ENCODE results near the gene GABPB1.

GABPB1 gene

DNA sequence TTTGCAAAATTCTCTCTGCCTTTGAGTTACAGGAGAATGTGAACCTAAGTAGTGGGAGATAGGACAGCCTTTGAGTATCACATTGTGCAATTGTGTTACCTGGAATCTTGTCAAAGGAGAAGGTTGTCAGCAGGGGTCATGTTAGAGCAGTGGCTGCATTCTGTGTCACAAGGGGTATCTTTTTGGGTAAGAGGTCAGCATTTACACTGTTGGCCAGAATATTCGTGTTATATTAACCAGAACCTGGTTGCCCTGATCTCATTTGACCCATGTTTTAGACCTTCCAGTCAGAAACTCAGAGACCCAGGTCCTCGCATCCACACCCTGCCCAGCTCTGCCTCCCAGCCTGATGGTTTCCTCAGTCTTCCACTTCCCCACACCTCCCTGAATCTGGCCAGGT is 116.7 kb downstream of the GABPB1 start:
- Histone ChIP-seq H3K4me3 (ENCODE audit: low read length) (no peak overlapping the region), H3K4me1 (ENCODE audit: insufficient read depth, low read length) (no peaks in the 10 kb centered on the region), H3K36me3 (ENCODE audit: insufficient read depth, low read length) (no peaks in the 10 kb centered on the region), H3K27me3 (ENCODE audit: insufficient read depth, low read length) (no peaks in the 10 kb centered on the region), H3K27ac (ENCODE audit: low read depth, low read length) (no peak overlapping the region), H3K9me3 (ENCODE audit: insufficient read depth, low read depth, low read length) (no peaks in the 10 kb centered on the region), H3K9ac (ENCODE audit: low read depth, low read length) (no peak overlapping the region)
- WGBS: 89% methylated on average over 2 of the region's 2 CpGs

DNA sequence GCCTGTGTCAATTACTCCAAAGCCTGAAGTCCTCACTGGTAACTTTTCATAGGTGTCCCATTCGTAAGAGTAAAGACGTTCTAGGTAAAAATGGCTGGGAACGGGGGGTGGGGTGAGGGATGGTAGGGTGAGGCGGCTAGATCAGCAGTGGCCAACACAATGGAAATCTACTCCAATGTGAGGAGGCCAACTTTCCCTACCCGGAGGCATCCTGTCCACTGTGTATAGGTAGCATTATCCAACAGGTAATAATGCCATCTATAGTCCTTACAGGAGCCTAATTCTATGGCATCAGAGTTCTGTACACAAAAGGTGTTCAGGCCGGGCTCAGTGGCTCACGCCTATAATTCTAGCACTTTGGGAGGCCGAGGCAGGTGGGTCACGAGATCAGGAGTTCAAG is 118.6 kb downstream of the GABPB1 start:
- 96% methylated on average over 9 of the region's 9 CpGs for WGBS

DNA sequence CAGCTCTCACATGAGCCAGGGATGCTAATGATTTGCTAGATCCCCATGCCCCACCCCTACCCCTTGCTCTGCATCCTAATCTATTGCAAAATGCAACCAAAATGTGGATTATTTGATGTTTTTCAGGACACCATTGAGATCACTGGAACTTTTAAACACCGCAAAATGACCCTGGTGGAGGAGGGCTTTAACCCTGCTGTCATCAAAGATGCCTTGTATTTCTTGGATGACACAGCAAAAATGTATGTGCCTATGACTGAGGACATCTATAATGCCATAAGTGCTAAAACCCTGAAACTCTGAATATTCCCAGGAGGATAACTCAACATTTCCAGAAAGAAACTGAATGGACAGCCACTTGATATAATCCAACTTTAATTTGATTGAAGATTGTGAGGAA is 119.2 kb downstream of the GABPB1 start:
- no peaks in the 10 kb centered on the region for H3K4me1 ChIP-seq (ENCODE audit: insufficient read depth, low read length)
- H3K4me3 ChIP-seq (ENCODE audit: low read length): no peak overlapping the region
- 96% methylated on average over 1 of the region's 1 CpG for WGBS
- no peaks in the 10 kb centered on the region for H3K27me3 ChIP-seq (ENCODE audit: insufficient read depth, low read length)
- no peak overlapping the region for H3K9ac ChIP-seq (ENCODE audit: low read depth, low read length)
- no peak overlapping the region for H3K27ac ChIP-seq (ENCODE audit: low read depth, low read length)
- H3K36me3 ChIP-seq (ENCODE audit: insufficient read depth, low read length): no peaks in the 10 kb centered on the region
- H3K9me3 ChIP-seq (ENCODE audit: insufficient read depth, low read depth, low read length): no peaks in the 10 kb centered on the region

More for the DNA sequence above, 118.6 kb downstream of the GABPB1 start:
- Histone ChIP-seq H3K9me3 (ENCODE audit: insufficient read depth, low read depth, low read length) (no peaks in the 10 kb centered on the region), H3K4me3 (ENCODE audit: low read length) (no peak overlapping the region), H3K27ac (ENCODE audit: low read depth, low read length) (no peak overlapping the region), H3K27me3 (ENCODE audit: insufficient read depth, low read length) (no peaks in the 10 kb centered on the region), H3K9ac (ENCODE audit: low read depth, low read length) (no peak overlapping the region), H3K36me3 (ENCODE audit: insufficient read depth, low read length) (no peaks in the 10 kb centered on the region), H3K4me1 (ENCODE audit: insufficient read depth, low read length) (no peaks in the 10 kb centered on the region)

DNA sequence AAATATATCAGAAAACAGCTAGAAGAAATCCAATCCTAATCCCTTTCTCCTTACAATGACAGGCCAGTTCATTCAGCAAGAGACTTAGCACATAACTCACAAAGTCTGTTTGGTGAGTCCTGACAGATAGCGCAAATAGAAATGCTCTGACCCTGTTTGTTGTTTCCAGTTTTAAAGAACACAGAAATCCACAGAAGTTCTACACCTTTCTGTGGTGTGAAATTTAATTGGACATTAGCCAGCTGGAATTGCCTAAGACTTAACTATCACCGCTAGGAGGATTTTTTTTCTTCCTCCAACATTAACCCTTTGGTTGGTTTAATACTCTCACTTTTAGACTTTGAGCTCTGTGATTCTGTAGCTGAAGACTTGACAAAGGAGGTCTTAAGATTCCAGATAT is 120.2 kb downstream of the GABPB1 start:
- Histone ChIP-seq H3K9ac (ENCODE audit: low read depth, low read length) (no peak overlapping the region), H3K27ac (ENCODE audit: low read depth, low read length) (no peak overlapping the region), H3K9me3 (ENCODE audit: insufficient read depth, low read depth, low read length) (no peaks in the 10 kb centered on the region), H3K27me3 (ENCODE audit: insufficient read depth, low read length) (no peaks in the 10 kb centered on the region), H3K4me3 (ENCODE audit: low read length) (no peak overlapping the region), H3K4me1 (ENCODE audit: insufficient read depth, low read length) (no peaks in the 10 kb centered on the region), H3K36me3 (ENCODE audit: insufficient read depth, low read length) (no peaks in the 10 kb centered on the region)
- 100% methylated on average over 1 of the region's 2 CpGs for WGBS

DNA sequence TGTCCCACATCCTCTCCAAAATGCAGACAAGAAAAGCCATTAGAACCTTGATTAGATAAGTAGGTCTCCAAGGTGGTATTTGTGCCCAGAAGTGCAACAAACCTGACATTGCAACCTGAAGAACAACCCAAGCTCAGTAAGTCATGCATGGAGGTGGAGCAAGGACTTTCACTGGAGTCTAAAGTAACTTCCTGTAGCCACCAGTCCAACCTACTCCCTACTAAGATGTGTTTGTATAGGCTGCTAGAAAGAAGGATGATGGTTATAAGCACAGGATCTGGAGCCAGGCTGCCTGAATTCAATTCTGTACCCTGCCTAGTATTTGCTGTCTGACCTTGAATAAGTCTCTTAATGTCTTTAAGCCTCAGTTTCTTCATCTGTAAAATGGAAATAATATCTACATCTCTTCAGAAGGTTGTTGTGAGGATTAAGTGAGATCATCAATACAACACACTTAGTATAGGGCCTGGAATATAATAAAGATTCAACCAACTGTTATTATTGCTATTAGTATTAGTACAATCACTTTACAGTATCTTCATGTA is 121.7 kb downstream of the GABPB1 start:
- Histone ChIP-seq H3K27me3 (ENCODE audit: insufficient read depth, low read length) (no peaks in the 10 kb centered on the region), H3K27ac (ENCODE audit: low read depth, low read length) (no peak overlapping the region), H3K4me3 (ENCODE audit: low read length) (no peak overlapping the region), H3K36me3 (ENCODE audit: insufficient read depth, low read length) (no peaks in the 10 kb centered on the region), H3K9me3 (ENCODE audit: insufficient read depth, low read depth, low read length) (no peaks in the 10 kb centered on the region), H3K4me1 (ENCODE audit: insufficient read depth, low read length) (no peaks in the 10 kb centered on the region), H3K9ac (ENCODE audit: low read depth, low read length) (no peak overlapping the region)

DNA sequence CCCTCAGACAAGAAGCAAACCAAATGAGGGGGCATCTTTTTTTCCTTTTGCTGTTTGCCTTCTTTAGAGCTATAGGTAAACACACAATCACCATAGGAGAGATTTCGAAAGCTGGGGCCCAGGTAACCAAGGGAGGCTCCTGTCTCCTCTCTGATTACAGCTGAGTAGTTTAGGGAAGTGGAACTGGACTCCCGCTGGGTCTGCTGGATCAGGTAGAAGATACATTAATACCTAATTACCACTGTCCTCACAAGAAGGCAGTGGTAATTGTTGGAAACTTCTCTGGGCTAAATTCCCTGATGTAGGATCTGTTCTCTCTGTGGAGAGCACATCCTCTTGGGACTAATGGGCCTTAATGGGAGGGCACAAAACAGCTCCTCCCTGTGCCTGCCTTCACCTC is 122.2 kb downstream of the GABPB1 start:
- Histone ChIP-seq H3K36me3 (ENCODE audit: insufficient read depth, low read length) (no peaks in the 10 kb centered on the region), H3K9ac (ENCODE audit: low read depth, low read length) (no peak overlapping the region), H3K27ac (ENCODE audit: low read depth, low read length) (no peak overlapping the region), H3K27me3 (ENCODE audit: insufficient read depth, low read length) (no peaks in the 10 kb centered on the region), H3K4me3 (ENCODE audit: low read length) (no peak overlapping the region), H3K9me3 (ENCODE audit: insufficient read depth, low read depth, low read length) (no peaks in the 10 kb centered on the region), H3K4me1 (ENCODE audit: insufficient read depth, low read length) (no peaks in the 10 kb centered on the region)
- no CpG with 5 or more reads among the region's 2 CpGs for WGBS

DNA sequence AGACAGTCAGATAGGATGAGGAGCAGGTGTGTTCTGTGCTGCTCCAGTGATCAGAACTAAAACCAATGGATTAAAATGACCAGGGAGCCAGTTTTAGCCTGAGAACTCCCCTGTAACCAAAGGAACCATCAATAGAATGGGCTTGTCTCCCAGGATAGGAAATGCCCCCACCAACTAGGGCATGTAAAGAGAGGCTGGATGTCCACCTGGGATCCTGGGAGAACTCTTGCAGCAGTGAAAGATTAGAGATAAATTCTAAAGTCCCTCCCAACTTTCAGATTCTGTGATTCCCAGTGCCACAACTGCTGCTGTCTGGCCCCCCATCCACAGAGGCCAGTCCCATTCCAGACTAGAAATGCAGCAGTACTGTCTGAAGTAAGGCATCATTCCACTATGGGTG is 123.2 kb downstream of the GABPB1 start:
- Histone ChIP-seq H3K4me3 (ENCODE audit: low read length) (no peak overlapping the region), H3K4me1 (ENCODE audit: insufficient read depth, low read length) (no peaks in the 10 kb centered on the region), H3K9ac (ENCODE audit: low read depth, low read length) (no peak overlapping the region), H3K27ac (ENCODE audit: low read depth, low read length) (no peak overlapping the region), H3K36me3 (ENCODE audit: insufficient read depth, low read length) (no peaks in the 10 kb centered on the region), H3K9me3 (ENCODE audit: insufficient read depth, low read depth, low read length) (no peaks in the 10 kb centered on the region), H3K27me3 (ENCODE audit: insufficient read depth, low read length) (no peaks in the 10 kb centered on the region)

DNA sequence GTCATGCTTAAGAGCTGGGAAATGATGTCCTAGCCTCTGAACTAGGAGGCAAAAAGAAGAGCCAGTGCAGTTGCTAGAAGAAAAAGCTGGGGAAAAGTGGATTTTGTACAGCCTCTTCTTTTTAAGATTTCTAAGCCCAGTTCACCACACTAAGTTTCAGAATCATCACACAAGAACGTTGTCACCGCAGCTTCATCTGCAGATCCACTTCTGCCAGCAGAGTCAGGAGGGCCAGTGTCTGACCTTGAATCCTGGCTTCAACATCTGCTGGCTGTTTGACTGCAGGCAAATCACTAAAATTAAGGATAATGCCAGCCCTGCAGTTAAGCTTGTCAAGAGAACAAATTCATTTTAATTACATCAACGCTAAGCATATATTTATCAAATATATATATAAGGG is 125.7 kb downstream of the GABPB1 start:
- H3K27ac ChIP-seq (ENCODE audit: low read depth, low read length): no peak overlapping the region
- H3K9ac ChIP-seq (ENCODE audit: low read depth, low read length): no peak overlapping the region
- H3K27me3 ChIP-seq (ENCODE audit: insufficient read depth, low read length): no peaks in the 10 kb centered on the region
- no peaks in the 10 kb centered on the region for H3K4me1 ChIP-seq (ENCODE audit: insufficient read depth, low read length)
- H3K36me3 ChIP-seq (ENCODE audit: insufficient read depth, low read length): no peaks in the 10 kb centered on the region
- H3K4me3 ChIP-seq (ENCODE audit: low read length): no peak overlapping the region
- H3K9me3 ChIP-seq (ENCODE audit: insufficient read depth, low read depth, low read length): no peaks in the 10 kb centered on the region
- 94% methylated on average over 2 of the region's 3 CpGs for WGBS

- H3K4me1 ChIP-seq (ENCODE audit: insufficient read depth, low read length): no peaks in the 10 kb centered on the region
- no peaks in the 10 kb centered on the region for H3K9me3 ChIP-seq (ENCODE audit: insufficient read depth, low read depth, low read length)
- H3K36me3 ChIP-seq (ENCODE audit: insufficient read depth, low read length): no peaks in the 10 kb centered on the region
- no peak overlapping the region for H3K27ac ChIP-seq (ENCODE audit: low read depth, low read length)
- H3K9ac ChIP-seq (ENCODE audit: low read depth, low read length): no peak overlapping the region
- H3K4me3 ChIP-seq (ENCODE audit: low read length): no peak overlapping the region
- WGBS: 95% methylated on average over 3 of the region's 3 CpGs
- H3K27me3 ChIP-seq (ENCODE audit: insufficient read depth, low read length): no peaks in the 10 kb centered on the region
Observed at GRCh38 chr15:50228866-50229265, 126.1 kb downstream of the GABPB1 start.

DNA sequence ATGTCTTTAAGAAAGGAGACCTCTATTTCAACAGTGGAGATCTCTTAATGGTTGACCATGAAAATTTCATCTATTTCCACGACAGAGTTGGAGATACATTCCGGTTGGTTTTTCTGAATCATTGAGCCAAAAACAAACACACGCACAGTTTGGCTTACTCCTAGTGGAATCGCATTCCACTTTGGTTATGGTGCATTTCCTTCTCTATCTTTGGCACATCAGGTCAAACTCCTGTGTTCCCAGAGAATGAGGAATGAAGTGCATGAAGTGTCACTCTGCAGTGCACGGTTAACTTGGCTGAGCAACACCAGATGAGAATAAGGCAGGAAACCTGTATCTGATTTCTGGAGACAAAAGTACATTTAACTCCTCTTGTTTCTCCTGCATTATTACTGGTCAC is 127.9 kb downstream of the GABPB1 start:
- Histone ChIP-seq H3K9me3 (ENCODE audit: insufficient read depth, low read depth, low read length) (no peaks in the 10 kb centered on the region), H3K4me3 (ENCODE audit: low read length) (no peak overlapping the region), H3K36me3 (ENCODE audit: insufficient read depth, low read length) (no peaks in the 10 kb centered on the region), H3K27me3 (ENCODE audit: insufficient read depth, low read length) (no peaks in the 10 kb centered on the region), H3K9ac (ENCODE audit: low read depth, low read length) (no peak overlapping the region), H3K4me1 (ENCODE audit: insufficient read depth, low read length) (no peaks in the 10 kb centered on the region), H3K27ac (ENCODE audit: low read depth, low read length) (no peak overlapping the region)
- WGBS: 93% methylated on average over 5 of the region's 5 CpGs

GRCh38 chr15:50225938-50226337 is 129.1 kb downstream of the GABPB1 start:
- 92% methylated on average over 2 of the region's 3 CpGs for WGBS
- H3K27me3 ChIP-seq (ENCODE audit: insufficient read depth, low read length): no peaks in the 10 kb centered on the region
- no peak overlapping the region for H3K9ac ChIP-seq (ENCODE audit: low read depth, low read length)
- no peak overlapping the region for H3K4me3 ChIP-seq (ENCODE audit: low read length)
- no peaks in the 10 kb centered on the region for H3K9me3 ChIP-seq (ENCODE audit: insufficient read depth, low read depth, low read length)
- H3K4me1 ChIP-seq (ENCODE audit: insufficient read depth, low read length): no peaks in the 10 kb centered on the region
- H3K36me3 ChIP-seq (ENCODE audit: insufficient read depth, low read length): no peaks in the 10 kb centered on the region
- no peak overlapping the region for H3K27ac ChIP-seq (ENCODE audit: low read depth, low read length)
